Kasumi-1 (cell line): ENCODE data around the gene SIN3B.

ENCODE experiments used
- DNase-seq, 2 experiments: peaks; one replicate each; lab custom pipeline; 2025; lab: John Stamatoyannopoulos, UW

SIN3B gene

GRCh38 chr19:16911046-16911445 is 81.8 kb downstream of the SIN3B start:
- no peak for DNase-seq

GRCh38 chr19:16912780-16913179 is 83.6 kb downstream of the SIN3B start:
- no peak for DNase-seq

GRCh38 chr19:16914421-16914820 is 85.2 kb downstream of the SIN3B start:
- DNase-seq = no peak

- DNase-seq = no peak
Measured at GRCh38 chr19:16915135-16915534, 85.9 kb downstream of the SIN3B start.

GRCh38 chr19:16915734-16916133 is 86.5 kb downstream of the SIN3B start:
- DNase-seq = no peak

- no peak for DNase-seq
Measured at GRCh38 chr19:16917401-16917800, 88.2 kb downstream of the SIN3B start.

GRCh38 chr19:16919496-16919895 is 90.3 kb downstream of the SIN3B start:
- DNase-seq = no peak

- DNase-seq = no peak
Measured at GRCh38 chr19:16920816-16921529, 91.8 kb downstream of the SIN3B start.

- DNase-seq = no peak
Measured at GRCh38 chr19:16921766-16922591, 92.8 kb downstream of the SIN3B start.

- no peak for DNase-seq
Measured at GRCh38 chr19:16922592-16922934, 93.4 kb downstream of the SIN3B start.

- no peak for DNase-seq
Measured at GRCh38 chr19:16922949-16923348, 93.8 kb downstream of the SIN3B start.

- no peak for DNase-seq
Measured at GRCh38 chr19:16927883-16928282, 98.7 kb downstream of the SIN3B start.

- no peak for DNase-seq
Measured at GRCh38 chr19:16928351-16928750, 99.2 kb downstream of the SIN3B start.

- no peak for DNase-seq
Measured at GRCh38 chr19:16928916-16929315, 99.7 kb downstream of the SIN3B start.
